Measurements from ENCODE around the gene MLLT1.
"Not testable (repeated sequence)": the region's sequence is repeated elsewhere in the genome, so short reads cannot be mapped to it uniquely, and the experiment has no call there.

MLLT1 gene, protein sequence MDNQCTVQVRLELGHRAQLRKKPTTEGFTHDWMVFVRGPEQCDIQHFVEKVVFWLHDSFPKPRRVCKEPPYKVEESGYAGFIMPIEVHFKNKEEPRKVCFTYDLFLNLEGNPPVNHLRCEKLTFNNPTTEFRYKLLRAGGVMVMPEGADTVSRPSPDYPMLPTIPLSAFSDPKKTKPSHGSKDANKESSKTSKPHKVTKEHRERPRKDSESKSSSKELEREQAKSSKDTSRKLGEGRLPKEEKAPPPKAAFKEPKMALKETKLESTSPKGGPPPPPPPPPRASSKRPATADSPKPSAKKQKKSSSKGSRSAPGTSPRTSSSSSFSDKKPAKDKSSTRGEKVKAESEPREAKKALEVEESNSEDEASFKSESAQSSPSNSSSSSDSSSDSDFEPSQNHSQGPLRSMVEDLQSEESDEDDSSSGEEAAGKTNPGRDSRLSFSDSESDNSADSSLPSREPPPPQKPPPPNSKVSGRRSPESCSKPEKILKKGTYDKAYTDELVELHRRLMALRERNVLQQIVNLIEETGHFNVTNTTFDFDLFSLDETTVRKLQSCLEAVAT

DNA sequence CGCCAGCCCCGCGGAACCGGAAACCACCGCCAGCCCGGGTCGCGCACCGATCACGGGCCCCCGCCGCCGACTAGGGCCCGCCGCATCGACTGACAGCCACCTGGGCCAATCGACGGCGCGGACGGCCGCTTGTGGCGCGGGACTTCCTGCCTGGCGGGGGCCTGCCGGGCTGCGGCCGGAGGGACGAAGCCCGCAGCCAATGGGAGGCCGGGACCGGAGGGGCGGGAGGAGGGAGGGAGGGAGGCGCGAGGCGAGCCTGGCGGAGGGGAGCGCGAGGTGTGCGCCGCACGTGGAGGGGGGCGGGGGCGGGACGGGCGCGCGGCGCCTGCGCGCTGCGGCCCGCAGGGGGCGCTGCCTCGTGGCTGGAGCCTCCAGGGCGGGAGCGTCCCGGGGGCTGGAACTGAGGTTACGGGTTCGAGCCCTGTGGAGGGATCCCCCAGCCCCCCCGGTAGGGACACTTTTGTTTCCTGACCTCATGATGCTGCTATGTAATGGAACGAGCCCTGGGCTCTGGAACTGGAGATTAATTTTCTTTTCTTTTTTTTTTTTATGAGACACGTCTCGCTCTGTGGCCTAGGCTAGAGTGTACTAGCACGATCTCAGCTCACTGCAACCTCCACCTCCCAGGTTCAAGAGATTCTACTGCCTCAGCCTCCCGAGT is at the start of gene MLLT1:
MLLT1 (minus strand) TSS at position 45 of the 661 bp plus-strand sequence. CDS start 191 bp downstream, outside the sequence.
- DNase-seq = peak; percentile 97

- DNase-seq = no peak
Observed at GRCh38 chr19:6326815-6327214, 47.0 kb upstream of the MLLT1 start.

GRCh38 chr19:6325614-6326013 is 45.8 kb upstream of the MLLT1 start:
- DNase-seq = no peak

DNA sequence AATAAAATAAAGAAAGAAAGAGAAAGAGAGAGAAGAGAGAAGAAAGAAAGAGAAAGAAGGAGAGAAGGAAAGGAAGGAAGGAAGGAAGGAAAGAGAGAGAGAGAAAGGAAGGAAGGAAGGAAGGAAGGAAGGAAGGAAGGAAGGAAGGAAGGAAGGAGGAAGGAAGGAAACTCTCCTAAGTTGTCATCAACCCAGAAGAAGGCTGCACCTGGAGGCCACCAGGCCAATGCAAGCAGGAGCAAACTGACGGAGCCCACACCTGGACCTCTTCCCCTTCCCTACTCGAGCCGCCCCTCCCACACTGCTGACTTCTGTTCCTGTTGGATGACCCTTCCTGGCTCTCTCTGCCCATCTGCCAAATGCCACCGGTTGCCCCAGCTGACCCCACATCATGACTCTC is 45.0 kb upstream of the MLLT1 start:
- no peak for DNase-seq

GRCh38 chr19:6322284-6322683 is 42.5 kb upstream of the MLLT1 start:
- no peak for DNase-seq

DNA sequence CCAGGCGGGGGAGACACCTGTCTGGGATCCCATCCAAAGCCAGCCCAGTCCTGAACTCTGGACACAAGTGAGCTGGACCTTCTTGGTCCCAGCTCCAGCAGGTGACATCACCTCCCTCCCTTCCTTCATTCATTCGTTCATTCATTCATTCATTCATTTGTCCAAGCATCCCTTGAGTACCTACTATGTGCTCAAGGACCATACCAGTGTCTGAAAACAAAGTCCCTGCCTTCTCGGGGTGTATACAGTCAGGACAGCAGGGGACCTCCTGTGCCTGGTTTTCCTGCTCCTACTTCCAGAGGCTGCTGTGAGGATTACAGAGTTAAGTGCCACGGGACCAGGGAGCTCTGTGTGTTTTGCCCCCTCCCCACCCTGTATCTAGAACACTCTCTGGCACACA is 39.6 kb upstream of the MLLT1 start:
- no peak for DNase-seq

- DNase-seq = peak; percentile 16 to 32
Observed at GRCh38 chr19:6318772-6319171, 39.0 kb upstream of the MLLT1 start.

GRCh38 chr19:6315646-6316045 is 35.9 kb upstream of the MLLT1 start:
- not testable (repeated sequence) for DNase-seq

- DNase-seq = no peak
Observed at GRCh38 chr19:6313398-6313969, 33.7 kb upstream of the MLLT1 start.

GRCh38 chr19:6312018-6312417 is 32.2 kb upstream of the MLLT1 start:
- no peak for DNase-seq

DNA sequence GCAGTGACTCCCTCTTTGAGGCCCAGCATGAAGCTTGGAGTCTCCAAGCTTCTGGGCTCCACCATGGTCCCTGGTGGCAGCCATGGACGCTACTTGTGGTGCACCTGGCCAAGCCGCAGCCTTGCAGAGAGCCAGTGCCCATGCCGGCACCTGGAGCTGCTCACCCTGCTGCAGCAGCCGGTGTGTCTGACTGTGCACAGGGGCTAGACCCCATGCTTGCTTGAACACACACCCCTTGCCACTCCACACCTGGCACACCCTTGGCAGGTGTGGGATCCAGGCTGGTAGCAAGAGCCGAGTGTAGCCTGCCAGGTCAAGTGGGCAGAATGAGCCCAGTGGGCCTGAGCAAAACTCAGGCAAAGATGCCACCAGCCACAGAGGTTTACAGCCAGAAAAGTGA is 18.6 kb upstream of the MLLT1 start:
- DNase-seq = no peak

GRCh38 chr19:6297202-6297601 is 17.4 kb upstream of the MLLT1 start:
- no peak for DNase-seq

GRCh38 chr19:6292006-6292405 is 12.2 kb upstream of the MLLT1 start:
- no peak for DNase-seq

GRCh38 chr19:6288737-6289136 is 9.0 kb upstream of the MLLT1 start:
- no peak for DNase-seq

GRCh38 chr19:6287269-6287885 is 7.6 kb upstream of the MLLT1 start:
- no peak for DNase-seq

DNA sequence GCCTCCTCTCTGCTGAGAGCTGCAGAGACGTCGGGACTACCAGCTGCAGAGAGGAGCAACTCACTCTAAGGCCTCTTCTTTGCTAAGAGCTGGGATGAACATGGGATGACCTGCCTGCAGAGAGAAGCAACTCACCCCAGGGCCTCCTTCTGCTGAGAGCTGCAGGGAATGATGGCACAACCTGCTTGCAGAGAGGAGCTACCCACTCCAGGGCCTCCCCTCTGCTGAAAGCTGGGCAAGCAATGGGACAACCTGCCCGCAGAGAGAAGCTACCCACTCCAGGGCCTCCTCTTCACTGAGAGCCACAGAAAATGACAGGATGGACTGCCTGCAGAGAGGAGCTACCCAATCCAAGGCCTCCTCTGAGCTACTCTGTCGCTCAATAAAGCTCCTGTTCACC is 6.9 kb upstream of the MLLT1 start:
- no peak for DNase-seq

DNA sequence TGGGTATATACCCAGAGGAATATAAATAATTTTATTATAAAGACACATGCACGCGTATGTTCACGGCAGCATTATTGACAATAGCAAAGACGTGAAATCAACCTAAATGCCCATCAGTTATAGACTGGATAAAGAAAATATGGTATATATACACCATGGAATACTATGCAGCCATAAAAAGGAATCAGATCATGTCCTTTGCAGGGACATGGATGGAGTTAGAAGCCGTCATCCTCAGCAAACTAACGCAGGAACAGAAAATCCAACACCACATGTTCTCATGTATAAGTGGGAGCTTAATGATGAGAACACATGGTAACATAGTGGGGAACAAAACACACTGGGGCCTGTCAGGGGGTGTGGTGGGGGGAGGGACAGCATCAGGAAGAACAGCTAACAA is 2.6 kb upstream of the MLLT1 start:
- DNase-seq = not testable (repeated sequence)

- no peak for DNase-seq
Observed at GRCh38 chr19:6279620-6279930, 200 bp downstream of the MLLT1 start.

DNA sequence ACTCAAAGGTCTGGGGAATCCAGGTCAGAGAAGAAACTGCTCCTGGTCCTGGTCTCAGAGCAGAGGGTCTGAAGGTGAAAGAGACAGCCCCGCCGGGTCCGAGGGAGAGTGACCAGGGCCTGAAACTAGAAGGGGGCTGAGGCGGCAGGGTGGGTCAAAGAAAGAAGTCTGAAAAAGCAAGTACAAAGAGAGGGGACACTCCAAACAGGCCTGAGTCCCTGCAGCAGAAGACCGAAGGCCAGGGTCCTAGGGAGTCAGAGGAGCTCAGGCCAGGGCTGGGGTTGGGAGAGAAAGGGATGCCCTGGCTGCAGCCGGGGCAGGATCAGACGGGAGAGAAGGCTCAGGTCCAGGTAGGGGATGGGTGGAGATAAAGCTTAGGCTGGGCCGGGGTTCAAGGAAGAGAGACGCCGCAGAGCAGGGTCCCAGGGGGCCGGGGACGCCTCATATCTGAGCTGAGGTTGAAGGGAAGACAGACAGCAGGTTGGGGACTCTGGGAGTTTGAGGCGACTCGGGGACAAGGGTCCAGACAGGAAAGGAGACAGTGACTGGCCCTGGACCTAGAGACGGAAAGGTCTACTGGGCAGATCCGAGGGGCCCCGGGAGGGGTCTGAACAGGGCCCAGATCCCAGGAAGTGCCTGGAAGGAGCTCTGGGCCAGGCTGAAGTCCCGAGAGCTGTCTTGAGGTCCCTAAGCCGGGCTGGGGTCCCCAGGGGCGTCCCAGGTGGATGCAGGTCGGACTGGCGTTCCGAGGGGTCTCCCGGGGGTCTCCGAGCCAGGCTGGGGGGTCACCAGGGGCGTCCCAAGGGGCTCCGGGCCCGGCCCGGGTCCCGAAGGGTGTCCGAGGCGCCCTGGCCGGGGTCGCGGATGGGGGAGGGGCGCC is 795 bp downstream of the MLLT1 start:
- DNase-seq = peak; percentile 9 to 15

DNA sequence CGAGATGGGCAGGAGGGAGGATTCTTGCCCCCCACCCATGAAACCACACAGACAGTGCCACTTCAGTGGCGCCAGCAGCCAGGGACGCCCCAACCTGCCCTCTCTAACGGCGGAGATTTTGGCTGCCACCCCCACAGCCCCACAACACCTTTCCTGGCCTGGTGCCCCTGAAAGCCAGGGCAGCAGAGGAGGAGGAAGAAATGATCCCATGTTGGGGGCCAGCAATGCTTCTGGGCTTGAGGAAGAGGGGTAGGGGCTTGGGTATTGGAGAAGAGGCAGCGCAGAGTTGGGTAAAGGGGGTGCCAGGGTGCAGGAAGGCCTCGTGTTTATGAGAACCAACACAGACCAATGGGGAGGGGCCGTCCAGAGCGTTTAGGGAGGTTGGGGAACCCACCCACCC is 1.7 kb downstream of the MLLT1 start:
- no peak for DNase-seq

- DNase-seq = no peak
Observed at GRCh38 chr19:6276447-6276846, 3.3 kb downstream of the MLLT1 start.

GRCh38 chr19:6275170-6275744 is 4.5 kb downstream of the MLLT1 start:
- DNase-seq = no peak

Measured in activated CD4-positive, alpha-beta T cell treated with anti-CD3 and anti-CD28 coated beads, Interleukin-2, amount 50 U/mL, for 48 hours (primary cell).